Panc1 (cell line): ENCODE measurements around the gene ARMCX4.

Source experiments
- CTCF ChIP-seq: fragments of 450-650 bp; IDR thresholded peaks from 2 replicates; pipeline ENCODE4 v1.5.1; 2017; ENCODE audit warnings: mild to moderate bottlenecking
- POLR2AphosphoS5 ChIP-seq: IDR thresholded peaks from 2 replicates; pipeline ENCODE4 v1.6.1; 2012; ENCODE audit warnings: mild to moderate bottlenecking, low read depth, low read length, moderate library complexity
- REST ChIP-seq, 2 experiments: IDR thresholded peaks; 2 replicates each; pipeline ENCODE4 v1.6.1; 2011 to 2012; ENCODE audit warnings: low read depth in 2 of 2, control low read depth in 1 of 2, low read length in 1 of 2, mild to moderate bottlenecking in 1 of 2, moderate library complexity in 1 of 2; ENCODE audit not compliant: insufficient read depth in 1 of 2
- SIN3A ChIP-seq: IDR thresholded peaks from 2 replicates; pipeline ENCODE4 v1.6.1; 2012; ENCODE audit warnings: low read depth, mild to moderate bottlenecking, low read length, moderate library complexity, borderline replicate concordance; ENCODE audit not compliant: insufficient read depth
- TCF7L2 ChIP-seq: IDR thresholded peaks from 2 replicates; pipeline ENCODE4 v1.6.1; 2011; ENCODE audit warnings: mild to moderate bottlenecking, low read depth, low read length, inconsistent platforms

GRCh38 chrX:101482296-101482695, 3.0 kb upstream of the ARMCX4 start:
- TF ChIP-seq POLR2AphosphoS5 (no peak), SIN3A (no peak), CTCF (no peak), REST (IDR thresholded peaks at IDR 0.05; ENCODE audit: insufficient read depth in 1 of 2, low read depth in 2 of 2, low read length in 1 of 2) (no peak), TCF7L2 (no peak)
